Measurements from ENCODE around the gene GOSR2. TPM values are rescaled to one million over a fixed set of nuclear protein-coding genes. Genes with fewer than 3 reads are reported as not detected.

GOSR2 gene
- total and polyA plus RNA-seq, 2 of the 4 experiments (the other 2 are of a cell fraction): 63.4 to 75.6 TPM

GRCh38 chr17:46884552-46884951 is 38.4 kb upstream of the GOSR2 start:
- no peak overlapping the region for H3K9ac ChIP-seq (ENCODE audit: low read depth, low read length)
- dilution Hi-C loops (cut with HindIII; ENCODE audit: low sequenced_read_pairs, unreplicated experiment): no loop called here
- no peak overlapping the region for H3K14ac ChIP-seq (replicated peaks; ENCODE audit: low read depth, low read length)
- no peak overlapping the region for H3K56ac ChIP-seq (ENCODE audit: extremely low read depth, insufficient read depth, low read length)
- no peak overlapping the region for H3K18ac ChIP-seq (ENCODE audit: low read depth, low read length)
- H4K8ac ChIP-seq (ENCODE audit: low read depth in 2 of 2, low read length in 2 of 2): no peak overlapping the region
- no peak overlapping the region for H3K27ac ChIP-seq (ENCODE audit: insufficient read depth, low read length)
- no peaks in the 10 kb centered on the region for H3K9me1 ChIP-seq (ENCODE audit: insufficient read depth, low read length)
- no peak overlapping the region for H3K4me3 ChIP-seq (ENCODE audit: insufficient read depth, low read depth, low read length)
- H2BK120ac ChIP-seq (ENCODE audit: low read depth, low read length): no peak overlapping the region
- H2BK15ac ChIP-seq (ENCODE audit: low read depth, low read length): no peak overlapping the region
- peaks cover 55% of the 10 kb centered on the region for H3K27me3 ChIP-seq (ENCODE audit: control insufficient read depth, insufficient read depth, low read length)
- no peak overlapping the region for H3K4ac ChIP-seq (ENCODE audit: low read depth, low read length)
- H3K9me3 ChIP-seq (ENCODE audit: control insufficient read depth, insufficient read depth, low read length): no peaks in the 10 kb centered on the region
- H4K91ac ChIP-seq (ENCODE audit: insufficient read depth, low read depth, low read length): no peak overlapping the region
- ChIA-PET POLR2A (ENCODE audit: unreplicated experiment) (no interaction called here), CTCF (no interaction called here)
- no peak overlapping the region for H3K23ac ChIP-seq (ENCODE audit: low read depth, low read length)
- H2BK5ac ChIP-seq (ENCODE audit: low read depth, low read length, poor library complexity, severe bottlenecking): no peak overlapping the region
- no TSS peak for BruUV-seq (replicated peaks)
- H2AFZ ChIP-seq (replicated peaks; ENCODE audit: low read length, poor library complexity): no peak overlapping the region
- no peaks in the 10 kb centered on the region for H4K20me1 ChIP-seq (ENCODE audit: insufficient read depth, low read length)
- no peak overlapping the region for H2AK9ac ChIP-seq (replicated peaks; ENCODE audit: low read depth, low read length, poor library complexity)
- intact Hi-C loops (cut with micrococcal nuclease): no loop called here
- no peak overlapping the region for H2AK5ac ChIP-seq (ENCODE audit: low read depth, low read length)
- no peaks in the 10 kb centered on the region for H3K4me1 ChIP-seq (ENCODE audit: control insufficient read depth, insufficient read depth, low read length)
- in situ Hi-C loops (cut with MboI; ENCODE audit: low sequenced_read_pairs): no loop called here
- ATAC-seq (ENCODE audit: low read depth) (no peak), DNase-seq (no peak)
- H4K5ac ChIP-seq (ENCODE audit: low read depth, low read length): no peak overlapping the region
- WGBS, 2 experiments (ENCODE audit: extremely low coverage in 2 of 2, insufficient read length in 1 of 2): 93% methylated on average over 2 of the region's 7 CpGs; no CpG with 5 or more reads in 1 of the 2 experiments
- TF ChIP-seq BHLHE40 (IDR thresholded peaks at IDR 0.05; ENCODE audit: low read depth, low read length) (no peak), CEBPB (IDR thresholded peaks at IDR 0.05; ENCODE audit: low read depth, low read length) (no peak), SMC3 (IDR thresholded peaks at IDR 0.05; ENCODE audit: low read depth, low read length) (no peak), CHD1 (IDR thresholded peaks at IDR 0.05; ENCODE audit: low read depth, low read length) (no peak), RAD21 (IDR thresholded peaks at IDR 0.05; ENCODE audit: low read length) (no peak), MAFK (IDR thresholded peaks at IDR 0.05; ENCODE audit: low read depth, low read length) (no peak), ELK1 (IDR thresholded peaks at IDR 0.05; ENCODE audit: borderline replicate concordance, low read depth, low read length) (no peak), MAZ (IDR thresholded peaks at IDR 0.05; ENCODE audit: borderline replicate concordance, low read depth, low read length) (no peak), CTCF (conservative IDR thresholded peaks at IDR 0.05; ENCODE audit: low read depth, low read length) (no peak), RFX5 (IDR thresholded peaks at IDR 0.05; ENCODE audit: low read depth, low read length) (no peak), RCOR1 (IDR thresholded peaks at IDR 0.05; ENCODE audit: insufficient replicate concordance, low read length) (no peak), FOS (IDR thresholded peaks at IDR 0.05; ENCODE audit: low read depth, low read length) (no peak), NFE2L2 (IDR thresholded peaks at IDR 0.05; ENCODE audit: low read depth, low read length) (no peak), POLR2A (IDR thresholded peaks at IDR 0.05; ENCODE audit: low read depth, low read length) (no peak), MXI1 (IDR thresholded peaks at IDR 0.05; ENCODE audit: borderline replicate concordance, low read depth, low read length) (no peak), USF2 (IDR thresholded peaks at IDR 0.05; ENCODE audit: low read depth, low read length) (no peak)
- no peak overlapping the region for H3K4me2 ChIP-seq (ENCODE audit: low read depth, low read length)
- H2BK20ac ChIP-seq (ENCODE audit: low read depth, low read length): no peak overlapping the region
- no peaks in the 10 kb centered on the region for H3K36me3 ChIP-seq (ENCODE audit: control insufficient read depth, insufficient read depth, low read length)
- H3K79me1 ChIP-seq (ENCODE audit: low read depth in 1 of 2, low read length in 2 of 2): no peaks in the 10 kb centered on the region
